Mucosa of rectum (tissue), 2 donors: ENCODE measurements around the gene ACAD11.

ENCODE experiments used
- H3K27ac ChIP-seq, 2 donors: one replicate each; pipeline ENCODE4 v1.7.0; 2013; ENCODE audit warnings: inconsistent platforms in 2 of 2, low read depth in 2 of 2, low read length in 2 of 2
- H3K27me3 ChIP-seq, 2 donors: one replicate each; pipeline ENCODE4 v1.7.0; 2013; ENCODE audit warnings: low read length in 2 of 2; ENCODE audit not compliant: control insufficient read depth in 2 of 2, insufficient read depth in 2 of 2
- H3K36me3 ChIP-seq, 2 donors: one replicate each; pipeline ENCODE4 v1.7.0; 2013; ENCODE audit warnings: low read length in 2 of 2; ENCODE audit not compliant: control insufficient read depth in 2 of 2, insufficient read depth in 2 of 2
- H3K4me1 ChIP-seq, 2 donors: one replicate each; pipeline ENCODE4 v1.7.0; 2013; ENCODE audit warnings: low read length in 2 of 2, mild to moderate bottlenecking in 1 of 2; ENCODE audit not compliant: control insufficient read depth in 2 of 2, insufficient read depth in 2 of 2
- H3K4me3 ChIP-seq, 2 donors: one replicate each; pipeline ENCODE4 v1.7.0; 2013; ENCODE audit warnings: low read length in 2 of 2
- H3K9ac ChIP-seq, 2 donors: one replicate each; pipeline ENCODE4 v1.7.0; 2013; ENCODE audit warnings: low read length in 2 of 2, low read depth in 1 of 2, mild to moderate bottlenecking in 1 of 2
- H3K9me3 ChIP-seq, 2 donors: one replicate each; pipeline ENCODE4 v1.7.0; 2013; ENCODE audit warnings: low read length in 2 of 2; ENCODE audit not compliant: control insufficient read depth in 2 of 2
- donor health status: healthy.
- donor health status: Normal muscosa, but diverticular disease.

The ACAD11 gene

DNA sequence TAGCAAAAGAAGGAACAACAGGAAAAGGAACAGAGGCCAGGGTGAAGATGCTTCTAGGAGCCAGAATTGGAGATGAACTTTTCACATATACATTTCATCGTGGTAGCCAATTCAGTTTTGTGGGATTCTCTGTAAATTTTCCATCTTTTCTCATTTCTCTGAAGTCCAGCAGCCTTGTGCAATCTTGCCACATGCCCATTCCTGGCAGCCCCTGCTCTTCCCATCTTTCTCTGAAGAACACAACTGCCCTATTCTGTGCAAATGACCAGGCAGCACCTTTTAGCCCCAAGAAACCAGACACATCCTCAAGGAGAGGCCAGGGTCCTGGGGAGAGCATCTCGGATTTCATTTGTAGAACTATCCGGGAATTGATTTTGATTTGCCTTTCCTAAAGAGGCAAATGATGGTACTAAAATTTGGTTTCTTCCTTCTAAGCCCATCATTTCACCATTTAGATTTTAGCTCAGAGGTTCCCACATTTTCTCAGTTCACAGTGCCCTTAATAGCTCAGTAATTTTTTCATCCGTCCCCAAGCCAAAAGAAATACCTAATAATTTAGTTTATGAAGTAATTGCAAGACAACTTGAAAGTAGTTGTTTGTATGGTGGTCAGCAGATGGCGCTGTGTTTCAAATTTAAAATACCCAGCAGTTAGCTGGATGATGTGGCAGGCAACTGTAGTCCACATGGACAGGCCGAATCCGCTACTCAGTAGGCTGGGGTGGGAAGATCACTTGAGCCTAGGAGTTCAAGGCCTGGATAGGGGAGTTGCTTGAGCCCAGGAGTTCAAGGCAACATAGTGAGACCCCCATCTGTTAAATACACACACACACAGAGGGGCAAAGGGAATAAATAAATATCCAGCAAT is 123.8 kb downstream of the ACAD11 start:
- Histone ChIP-seq H3K27ac (no peak overlapping the region), H3K4me1 (no peaks in the 10 kb centered on the region), H3K36me3 (peaks cover 36 to 46% of the 10 kb centered on the region in 2 donors), H3K27me3 (no peaks in the 10 kb centered on the region), H3K4me3 (no peak overlapping the region), H3K9ac (no peak overlapping the region), H3K9me3 (no peaks in the 10 kb centered on the region)

DNA sequence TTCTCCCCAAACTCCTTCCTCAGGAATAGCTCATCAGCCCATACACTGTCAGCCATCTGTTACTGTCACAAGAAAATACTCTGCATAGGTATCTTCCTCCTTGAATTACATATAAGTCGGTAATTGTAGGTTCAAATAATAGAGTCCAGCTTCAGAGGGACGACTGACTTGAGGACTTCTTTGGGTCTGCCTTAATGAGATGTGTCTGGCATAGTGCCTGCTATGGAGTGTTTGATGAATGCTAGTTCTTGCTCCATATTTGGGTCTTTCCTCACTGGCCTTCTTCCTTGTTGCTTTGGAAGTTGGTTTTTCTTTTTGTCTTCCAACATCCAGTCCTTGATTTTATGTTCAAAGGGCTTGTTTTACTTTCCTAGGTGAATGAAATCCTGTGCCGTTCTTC is 129.0 kb downstream of the ACAD11 start:
- Histone ChIP-seq H3K4me3 (no peak overlapping the region), H3K9me3 (no peaks in the 10 kb centered on the region), H3K4me1 (no peaks in the 10 kb centered on the region), H3K36me3 (peaks cover 54 to 60% of the 10 kb centered on the region in 2 donors), H3K27ac (no peak overlapping the region), H3K9ac (no peak overlapping the region), H3K27me3 (no peaks in the 10 kb centered on the region)

- no peak overlapping the region for H3K9ac ChIP-seq
- no peak overlapping the region for H3K4me3 ChIP-seq
- peaks cover 67 to 72% of the 10 kb centered on the region in 2 donors for H3K36me3 ChIP-seq
- no peak overlapping the region for H3K27ac ChIP-seq
- no peaks in the 10 kb centered on the region for H3K9me3 ChIP-seq
- no peaks in the 10 kb centered on the region for H3K4me1 ChIP-seq
- no peaks in the 10 kb centered on the region for H3K27me3 ChIP-seq
Observed at GRCh38 chr3:132522353-132522752, 137.3 kb downstream of the ACAD11 start.

DNA sequence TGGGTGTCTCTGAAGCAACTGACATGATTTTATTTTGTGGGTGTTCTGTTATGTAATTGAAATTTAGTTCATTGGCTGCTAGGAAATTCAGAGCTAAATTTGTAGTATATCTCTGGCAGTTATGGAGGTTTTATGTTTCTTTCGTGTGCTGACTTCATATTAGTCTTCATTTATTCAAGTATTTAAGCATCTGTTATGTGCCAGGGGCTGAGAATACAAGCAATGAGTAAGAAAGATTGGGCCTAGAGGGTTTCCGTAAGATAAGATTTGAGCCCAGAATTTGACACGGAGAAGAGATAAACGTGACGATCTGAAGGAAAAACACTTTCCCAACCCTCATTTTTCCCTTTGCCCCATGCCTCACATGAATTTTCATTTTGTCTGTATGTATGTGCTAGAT is 137.7 kb downstream of the ACAD11 start:
- Histone ChIP-seq H3K4me3 (no peak overlapping the region), H3K9me3 (no peaks in the 10 kb centered on the region), H3K36me3 (peaks cover 69 to 73% of the 10 kb centered on the region in 2 donors), H3K4me1 (no peaks in the 10 kb centered on the region), H3K9ac (no peak overlapping the region), H3K27me3 (no peaks in the 10 kb centered on the region), H3K27ac (no peak overlapping the region)

- Histone ChIP-seq H3K4me1 (no peaks in the 10 kb centered on the region), H3K9ac (no peak overlapping the region), H3K36me3 (peaks cover 71 to 74% of the 10 kb centered on the region in 2 donors), H3K27ac (no peak overlapping the region), H3K9me3 (no peaks in the 10 kb centered on the region), H3K27me3 (no peaks in the 10 kb centered on the region), H3K4me3 (no peak overlapping the region)
Observed at GRCh38 chr3:132519914-132520313, 139.7 kb downstream of the ACAD11 start.

GRCh38 chr3:132517311-132517710 is 142.3 kb downstream of the ACAD11 start:
- Histone ChIP-seq H3K9ac (no peak overlapping the region), H3K36me3 (peaks cover 68 to 72% of the 10 kb centered on the region in 2 donors), H3K9me3 (no peaks in the 10 kb centered on the region), H3K27ac (no peak overlapping the region), H3K4me1 (no peaks in the 10 kb centered on the region), H3K27me3 (no peaks in the 10 kb centered on the region), H3K4me3 (no peak overlapping the region)

GRCh38 chr3:132513057-132513456 is 146.6 kb downstream of the ACAD11 start:
- H3K9me3 ChIP-seq, result no peaks in the 10 kb centered on the region
- H3K9ac ChIP-seq, result no peak overlapping the region
- H3K27me3 ChIP-seq, result no peaks in the 10 kb centered on the region
- peaks cover 60 to 76% of the 10 kb centered on the region in 2 donors for H3K36me3 ChIP-seq
- peaks cover 0 to 3% of the 10 kb centered on the region in 2 donors for H3K4me1 ChIP-seq
- H3K4me3 ChIP-seq, result no peak overlapping the region
- no peak overlapping the region for H3K27ac ChIP-seq

DNA sequence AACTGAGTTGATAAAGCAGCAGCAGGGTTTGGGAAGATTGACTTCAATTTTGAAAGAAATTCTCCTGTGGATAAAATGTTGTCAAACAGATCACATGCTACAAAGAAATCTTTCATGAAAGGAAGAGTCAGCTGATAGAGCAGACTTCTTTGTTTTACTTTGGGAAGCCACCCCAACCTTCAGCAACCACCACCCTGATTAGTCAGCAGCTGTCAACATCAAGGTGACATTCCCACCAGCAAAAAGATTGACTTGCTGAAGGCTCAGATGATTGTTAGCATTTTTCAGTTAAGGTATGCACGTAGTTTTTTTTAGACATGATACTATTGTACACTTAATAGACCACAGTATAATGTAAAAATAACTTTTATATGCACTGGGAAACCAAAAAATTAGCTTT is 150.1 kb downstream of the ACAD11 start:
- H3K9me3 ChIP-seq, result no peaks in the 10 kb centered on the region
- peaks cover 49 to 59% of the 10 kb centered on the region in 2 donors for H3K36me3 ChIP-seq
- H3K9ac ChIP-seq, result no peak overlapping the region
- H3K4me1 ChIP-seq, result peaks cover 5 to 14% of the 10 kb centered on the region in 2 donors
- H3K27me3 ChIP-seq, result no peaks in the 10 kb centered on the region
- H3K4me3 ChIP-seq, result no peak overlapping the region
- H3K27ac ChIP-seq, result no peak overlapping the region

DNA sequence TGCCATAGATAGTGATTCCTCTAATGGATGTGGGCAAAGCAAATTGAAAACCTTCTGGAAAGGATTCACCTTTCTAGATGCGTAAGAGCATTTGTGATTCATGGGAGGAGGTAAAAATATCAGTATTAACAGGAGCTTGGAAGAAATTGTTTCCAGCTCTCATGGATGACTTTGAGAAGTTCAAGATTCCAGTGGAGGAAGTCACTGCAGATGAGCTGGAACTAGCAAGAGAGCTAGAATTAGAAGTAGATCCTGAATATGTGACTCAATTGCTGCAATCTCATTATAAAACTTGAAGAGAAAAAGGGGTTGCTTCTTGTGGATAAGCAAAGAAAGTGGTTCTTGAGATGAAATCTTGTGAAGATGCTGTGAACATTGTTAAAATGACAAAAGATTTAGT is 150.5 kb downstream of the ACAD11 start:
- no peaks in the 10 kb centered on the region for H3K9me3 ChIP-seq
- no peaks in the 10 kb centered on the region for H3K27me3 ChIP-seq
- H3K36me3 ChIP-seq, result peaks cover 45 to 58% of the 10 kb centered on the region in 2 donors
- peaks cover 5 to 14% of the 10 kb centered on the region in 2 donors for H3K4me1 ChIP-seq
- no peak overlapping the region for H3K4me3 ChIP-seq
- H3K27ac ChIP-seq, result no peak overlapping the region
- no peak overlapping the region for H3K9ac ChIP-seq
